HG03064 (cell line): ENCODE results near the gene PCDHGA8.
"Not testable (repeated sequence)": the region's sequence is repeated elsewhere in the genome, so short reads cannot be mapped to it uniquely, and the experiment has no call there.

Experiments used
- ATAC-seq: cut with Tn5 transposase; IDR thresholded peaks from one replicate; pipeline ENCODE4 v1.9.1; 2021; ENCODE audit warnings: low read depth; ENCODE audit not compliant: unreplicated experiment

The PCDHGA8 gene

DNA sequence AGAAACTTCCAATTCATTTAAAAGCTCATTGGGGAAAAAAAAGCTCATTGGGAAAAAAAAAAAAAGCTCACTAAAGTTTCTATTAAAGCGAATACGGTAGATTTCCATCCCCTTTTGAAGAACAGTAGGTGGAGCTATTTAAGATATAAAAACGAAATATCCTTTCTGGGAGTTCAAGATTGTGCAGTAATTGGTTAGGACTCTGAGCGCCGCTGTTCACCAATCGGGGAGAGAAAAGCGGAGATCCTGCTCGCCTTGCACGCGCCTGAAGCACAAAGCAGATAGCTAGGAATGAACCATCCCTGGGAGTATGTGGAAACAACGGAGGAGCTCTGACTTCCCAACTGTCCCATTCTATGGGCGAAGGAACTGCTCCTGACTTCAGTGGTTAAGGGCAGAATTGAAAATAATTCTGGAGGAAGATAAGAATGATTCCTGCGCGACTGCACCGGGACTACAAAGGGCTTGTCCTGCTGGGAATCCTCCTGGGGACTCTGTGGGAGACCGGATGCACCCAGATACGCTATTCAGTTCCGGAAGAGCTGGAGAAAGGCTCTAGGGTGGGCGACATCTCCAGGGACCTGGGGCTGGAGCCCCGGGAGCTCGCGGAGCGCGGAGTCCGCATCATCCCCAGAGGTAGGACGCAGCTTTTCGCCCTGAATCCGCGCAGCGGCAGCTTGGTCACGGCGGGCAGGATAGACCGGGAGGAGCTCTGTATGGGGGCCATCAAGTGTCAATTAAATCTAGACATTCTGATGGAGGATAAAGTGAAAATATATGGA, 38.1 kb downstream of the PCDHGA8 start, which contains the start of gene PCDHGA12:
Gene PCDHGA12 (plus strand): TSS at position 176 of the 782 bp plus-strand sequence. CDS start 253 bp downstream, at position 429.
- peak; percentile 95 for ATAC-seq

DNA sequence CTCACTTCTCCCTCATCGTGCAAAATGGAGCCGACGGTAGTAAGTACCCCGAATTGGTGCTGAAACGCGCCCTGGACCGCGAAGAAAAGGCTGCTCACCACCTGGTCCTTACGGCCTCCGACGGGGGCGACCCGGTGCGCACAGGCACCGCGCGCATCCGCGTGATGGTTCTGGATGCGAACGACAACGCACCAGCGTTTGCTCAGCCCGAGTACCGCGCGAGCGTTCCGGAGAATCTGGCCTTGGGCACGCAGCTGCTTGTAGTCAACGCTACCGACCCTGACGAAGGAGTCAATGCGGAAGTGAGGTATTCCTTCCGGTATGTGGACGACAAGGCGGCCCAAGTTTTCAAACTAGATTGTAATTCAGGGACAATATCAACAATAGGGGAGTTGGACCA, 38.9 kb downstream of the PCDHGA8 start:
- no peak for ATAC-seq

DNA sequence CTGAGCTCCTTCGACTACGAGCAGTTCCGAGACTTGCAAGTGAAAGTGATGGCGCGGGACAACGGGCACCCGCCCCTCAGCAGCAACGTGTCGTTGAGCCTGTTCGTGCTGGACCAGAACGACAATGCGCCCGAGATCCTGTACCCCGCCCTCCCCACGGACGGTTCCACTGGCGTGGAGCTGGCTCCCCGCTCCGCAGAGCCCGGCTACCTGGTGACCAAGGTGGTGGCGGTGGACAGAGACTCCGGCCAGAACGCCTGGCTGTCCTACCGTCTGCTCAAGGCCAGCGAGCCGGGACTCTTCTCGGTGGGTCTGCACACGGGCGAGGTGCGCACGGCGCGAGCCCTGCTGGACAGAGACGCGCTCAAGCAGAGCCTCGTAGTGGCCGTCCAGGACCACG, 39.9 kb downstream of the PCDHGA8 start:
- ATAC-seq: not testable (repeated sequence)

GRCh38 chr5:141432726-141433125, 40.3 kb downstream of the PCDHGA8 start:
- ATAC-seq: not testable (repeated sequence)

DNA sequence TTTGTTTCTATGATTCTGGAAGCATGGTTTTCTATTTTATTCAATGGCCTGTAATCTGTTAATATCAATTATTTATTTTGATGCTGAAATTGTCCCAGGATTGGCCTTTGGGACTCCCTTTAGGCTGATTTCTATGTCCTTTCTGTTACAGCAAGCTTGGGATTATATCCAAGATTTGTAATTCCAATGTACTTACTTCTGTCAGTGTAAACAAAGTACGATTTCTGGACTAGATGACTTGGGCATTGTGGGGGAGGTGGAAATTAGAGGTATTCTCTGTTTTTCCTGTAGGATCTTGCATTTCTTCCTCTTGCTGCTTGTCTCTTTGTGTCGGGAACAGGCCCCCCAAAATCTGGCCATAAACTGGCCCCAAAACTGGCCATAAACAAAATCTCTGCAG, 41.6 kb downstream of the PCDHGA8 start:
- no peak for ATAC-seq

DNA sequence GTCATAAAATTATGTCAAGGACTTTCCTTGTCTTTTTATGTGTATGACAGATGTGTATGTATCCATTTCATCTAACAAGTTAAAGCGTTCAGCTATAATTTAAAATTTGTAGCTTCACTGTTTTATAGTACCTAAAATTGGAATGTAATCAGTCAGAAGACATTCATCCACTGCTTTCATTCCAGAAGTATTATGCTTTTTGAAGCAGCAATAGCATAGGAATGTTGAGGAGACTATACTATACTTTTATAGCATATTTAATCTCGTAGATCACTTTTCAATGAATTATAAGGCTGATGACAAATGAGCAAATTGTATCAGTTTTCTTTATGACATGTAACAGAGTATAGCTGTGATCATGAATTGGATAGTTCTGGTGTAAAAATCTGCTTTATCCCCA, 44.8 kb downstream of the PCDHGA8 start:
- ATAC-seq: no peak

GRCh38 chr5:141439411-141440141, 47.1 kb downstream of the PCDHGA8 start:
- ATAC-seq: no peak

GRCh38 chr5:141440341-141440740, 47.9 kb downstream of the PCDHGA8 start:
- ATAC-seq: no peak

DNA sequence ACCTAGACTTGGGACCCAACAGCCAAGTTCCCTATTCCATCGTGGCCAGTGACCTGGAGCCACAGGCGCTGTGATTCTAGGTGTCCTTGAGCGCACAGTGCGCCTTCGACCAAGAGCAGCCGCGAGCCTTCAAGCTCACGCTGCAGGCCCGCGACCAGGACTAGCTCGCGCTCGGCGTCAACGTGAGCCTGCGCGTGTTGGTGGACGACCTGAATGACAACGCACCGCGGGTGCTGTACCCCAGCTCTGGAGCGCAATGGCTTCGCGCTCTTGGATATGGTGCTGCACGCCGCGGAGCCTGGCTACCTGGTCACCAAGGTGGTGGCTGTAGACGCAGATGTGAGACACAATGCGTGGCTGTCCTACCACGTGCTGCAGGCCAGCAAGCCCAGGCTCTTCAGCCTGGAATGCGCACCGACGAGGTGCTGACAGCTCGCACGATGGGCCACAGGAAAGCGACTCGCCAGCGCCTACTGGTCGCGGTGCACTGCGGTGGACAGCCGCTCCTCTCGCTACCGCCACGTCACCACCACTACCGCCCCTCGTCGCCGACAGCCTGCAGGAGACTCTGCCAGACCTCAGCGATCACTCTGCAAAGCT, 49.2 kb downstream of the PCDHGA8 start:
- no peak for ATAC-seq
